C1 segment of cervical spinal cord (tissue), 14 donors: ENCODE measurements around the gene PLGRKT.

Source experiments
- DNase-seq, 14 donors: peaks; one replicate each; lab custom pipeline; 2025; lab: John Stamatoyannopoulos, UW

The PLGRKT gene

DNA sequence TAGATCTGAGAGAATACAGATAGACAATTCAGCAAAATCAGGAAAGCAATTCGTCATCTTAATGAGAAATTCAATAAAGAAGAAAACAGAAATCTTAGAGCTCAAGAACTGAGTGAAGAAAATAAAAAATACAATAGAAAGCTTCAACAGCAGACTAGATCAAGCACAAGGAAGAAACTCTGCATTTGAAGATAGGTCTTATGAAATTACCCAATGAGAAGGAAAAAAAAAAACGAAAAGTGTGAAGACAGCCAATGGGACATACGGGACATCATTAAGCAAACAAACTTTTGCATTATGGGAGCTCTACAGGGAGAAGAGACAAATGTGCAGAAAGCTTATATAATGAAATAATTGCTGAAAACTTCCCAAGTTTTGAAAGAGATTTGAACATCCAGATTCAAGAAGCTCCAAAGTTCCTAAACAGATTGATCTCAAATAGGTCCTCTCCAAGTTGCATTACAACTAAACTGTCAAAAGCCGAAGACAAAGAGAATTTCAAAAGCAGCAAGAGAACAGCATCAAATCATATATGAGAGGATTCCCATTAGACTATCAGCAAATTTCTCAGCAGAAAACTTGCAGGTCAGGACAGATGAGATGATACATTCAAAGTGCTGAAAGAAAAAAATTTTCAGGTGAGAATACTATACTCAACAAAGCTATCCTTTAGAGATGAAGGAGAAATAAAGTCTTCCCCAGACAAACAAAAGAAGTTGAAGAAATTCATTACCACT is 122.4 kb downstream of the PLGRKT start:
- no peak for DNase-seq

DNA sequence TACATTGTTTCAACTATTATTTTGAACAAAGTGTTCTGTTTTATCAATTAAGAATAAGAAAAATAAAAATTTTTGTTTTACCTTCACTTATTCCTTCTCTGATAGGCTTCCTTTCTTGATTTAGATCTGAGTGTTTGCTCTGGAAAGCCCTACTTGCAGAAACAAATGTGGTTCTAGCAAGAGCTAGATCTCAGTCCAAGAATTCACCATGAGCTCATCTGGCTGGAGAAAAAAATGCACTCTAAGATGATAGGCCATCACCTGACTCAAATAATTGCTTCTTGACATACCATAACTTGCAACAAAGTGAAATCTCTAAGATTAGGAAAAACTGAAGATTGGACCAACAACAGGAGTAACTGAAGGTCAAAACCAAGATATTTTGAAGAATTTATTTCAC is 126.9 kb downstream of the PLGRKT start:
- DNase-seq: no peak
